ENCODE results near the gene PARP2.

The PARP2 gene

DNA sequence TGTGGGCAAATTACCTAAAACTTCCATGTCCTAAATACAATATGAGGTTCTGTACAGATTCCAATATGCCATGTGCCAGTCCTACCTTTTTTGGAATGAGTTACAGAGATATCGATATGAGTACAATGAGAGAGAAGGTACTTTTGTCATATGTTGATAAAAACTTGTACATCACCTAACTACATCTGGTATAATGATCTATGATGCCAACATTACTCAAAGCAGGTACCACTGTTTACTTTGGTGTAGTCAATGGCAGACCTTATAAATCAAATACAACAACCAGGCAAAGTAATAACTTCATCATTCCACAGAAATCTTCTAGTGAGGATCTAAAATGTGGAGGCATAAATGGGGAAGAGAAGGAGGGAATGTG is 57.1 kb downstream of the PARP2 start:
- DNase-seq (ENCODE audit: low spot score) (no peak), FAIRE-seq (no peak)

DNA sequence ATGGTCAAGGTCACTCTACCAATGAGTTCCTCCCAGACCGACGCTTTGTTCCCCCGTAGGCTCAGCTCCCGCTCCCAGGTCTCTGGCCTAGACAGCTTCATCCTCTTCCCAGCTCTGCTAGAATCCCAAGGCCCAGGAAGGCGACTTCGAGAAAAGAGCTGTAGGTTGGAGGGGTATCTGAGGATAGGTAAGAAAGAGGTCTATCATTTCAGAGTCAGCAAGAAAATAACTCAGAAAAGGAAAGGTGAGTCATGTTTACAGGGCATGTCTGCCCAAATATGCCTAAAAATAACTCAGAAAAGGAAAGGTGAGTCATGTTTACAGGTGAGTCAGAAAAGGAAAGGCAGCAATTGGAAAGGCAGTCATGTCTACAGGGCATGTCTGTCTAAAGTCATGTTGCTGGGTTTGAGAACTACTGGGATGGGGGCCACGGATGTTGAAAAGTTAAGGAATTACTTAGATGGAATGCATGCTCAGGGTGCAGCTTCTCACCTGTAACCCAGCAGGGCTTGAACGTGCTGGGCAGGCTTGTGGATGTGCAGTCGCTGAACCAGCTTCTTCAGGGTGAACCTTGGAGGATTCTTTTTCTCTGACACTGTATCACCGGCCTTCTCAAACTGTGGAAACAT is 57.6 kb downstream of the PARP2 start:
- FAIRE-seq (no peak), DNase-seq (ENCODE audit: low spot score) (peak; percentile 24)

DNA sequence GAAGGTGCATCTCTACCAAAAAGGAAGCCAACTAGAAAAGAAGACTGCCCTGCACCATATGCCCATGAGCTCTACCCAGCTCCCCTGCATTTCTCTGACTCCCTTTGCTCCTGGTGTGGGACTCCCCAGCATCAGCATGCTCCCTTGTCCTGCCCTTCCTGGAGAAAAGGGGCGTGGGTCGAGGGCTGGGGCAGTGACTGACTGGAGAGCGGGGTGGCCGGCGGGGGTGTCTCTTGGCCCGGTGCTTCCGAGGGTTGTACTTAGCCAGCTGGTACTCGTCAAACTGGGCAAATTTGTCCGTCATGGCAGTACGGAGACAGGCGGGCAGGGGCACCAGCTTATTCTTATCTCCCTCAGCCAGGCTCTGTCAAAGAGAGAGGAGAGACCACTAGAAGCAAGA is 60.1 kb downstream of the PARP2 start:
- no peak for FAIRE-seq
- DNase-seq (ENCODE audit: low spot score) = no peak

All from RCC 7860 (cell line).